K562 (cell line): ENCODE data around the gene GMPR. TPM values are rescaled to one million over a fixed set of nuclear protein-coding genes. Genes with fewer than 3 reads are reported as not detected.

Experiments
- ATAC-seq: fragments of 200-7000 bp; cut with Tn5 transposase; 3 replicates; pipeline ENCODE4 v1.9.1; 2020; ENCODE audit warnings: moderate library complexity
- BruUV-seq: library from RNA; stranded (reverse); fragments of 400-500 nt; replicated peaks from 2 replicates; lab custom pipeline; 2021; lab: Mats Ljungman, UMichigan
- CTCF ChIA-PET: fragments of 300-600 bp; formaldehyde crosslinking; extraction: SDS; loops from one replicate; lab custom pipeline; 2021; ENCODE audit warnings: low intra/inter-chr PET ratio; lab: Yijun Ruan, JAX
- POLR2A ChIA-PET: fragments of 300-600, 350-650 bp; sonication (Branson Sonifier 250); formaldehyde crosslinking; extraction: SDS; loops from one replicate; lab custom pipeline; 2021; ENCODE audit warnings: antibody characterized with exemption, inconsistent platforms; lab: Yijun Ruan, JAX
- DNase-seq, 4 experiments: peaks; one replicate each; pipeline versions ENCODE4 v3.0.0 to v3.0.0-alpha.2; 2011 to 2018; ENCODE audit warnings: low spot score in 3 of 4, mixed read lengths in 3 of 4; ENCODE audit errors: extremely low read depth in 1 of 4
- FAIRE-seq: peaks from 2 replicates; lab custom pipeline; 2011; peaks lifted over from hg19 to GRCh38; lab: Jason Lieb, UNC
- H2AFZ ChIP-seq: 2 replicates; pipeline ENCODE4 v1.6.0; 2011; ENCODE audit warnings: low read depth, low read length, control low read depth, inconsistent platforms
- H3K27ac ChIP-seq: fragments of 200-600 bp; 3 replicates; pipeline ENCODE4 v1.8.0; 2011; ENCODE audit warnings: low read depth, mild to moderate bottlenecking, control low read depth, inconsistent platforms, low read length, moderate library complexity, mixed read lengths; ENCODE audit errors: extremely low read depth
- H3K27me3 ChIP-seq, 2 experiments: fragments of 300-600 bp in 1 of 2; 2 replicates in 1 of 2; 3 replicates in 1 of 2; pipeline versions ENCODE4 v1.6.0 to v1.8.0; 2011; ENCODE audit warnings: inconsistent platforms in 2 of 2, low read length in 2 of 2, mild to moderate bottlenecking in 1 of 2, mixed read lengths in 1 of 2, moderate library complexity in 1 of 2; ENCODE audit not compliant: control insufficient read depth in 2 of 2, insufficient read depth in 2 of 2
- H3K36me3 ChIP-seq: fragments of 300-600 bp; 3 replicates; pipeline ENCODE4 v1.8.0; 2011; ENCODE audit warnings: mild to moderate bottlenecking, low read length, inconsistent platforms; ENCODE audit not compliant: control insufficient read depth, insufficient read depth
- H3K4me1 ChIP-seq, 2 experiments: fragments of 200-600 bp in 1 of 2; replicated peaks in 1 of 2; 2 replicates in 1 of 2; 3 replicates in 1 of 2; pipeline versions ENCODE4 v1.5.1 to v1.8.0; 2011; ENCODE audit warnings: inconsistent platforms in 2 of 2, low read length in 2 of 2, mild to moderate bottlenecking in 1 of 2, mixed read lengths in 1 of 2, moderate library complexity in 1 of 2; ENCODE audit not compliant: control insufficient read depth in 2 of 2, insufficient read depth in 2 of 2
- H3K4me2 ChIP-seq: 2 replicates; pipeline ENCODE4 v1.6.1; 2011; ENCODE audit warnings: low read length, control low read depth, inconsistent platforms, mixed read lengths; ENCODE audit not compliant: insufficient read depth
- H3K4me3 ChIP-seq: fragments of 200-600 bp; sonication (generic), shearing (Covaris generic); 2 replicates; pipeline ENCODE4 v1.5.1; 2016; ENCODE audit warnings: control low read depth, inconsistent platforms
- H3K79me2 ChIP-seq: fragments of 200-600 bp; 3 replicates; pipeline ENCODE4 v1.8.0; 2011; ENCODE audit warnings: low read length, inconsistent platforms; ENCODE audit not compliant: control insufficient read depth, insufficient read depth
- H3K9ac ChIP-seq, 2 experiments: 2 replicates each; pipeline versions ENCODE4 v1.6.0 to v1.6.1; 2011; ENCODE audit warnings: low read depth in 2 of 2, low read length in 2 of 2, control low read depth in 1 of 2, inconsistent platforms in 1 of 2, mild to moderate bottlenecking in 1 of 2, mixed read lengths in 1 of 2; ENCODE audit not compliant: insufficient read depth in 1 of 2
- H3K9me1 ChIP-seq: one replicate; pipeline ENCODE4 v1.6.0; 2011; ENCODE audit warnings: inconsistent platforms, mild to moderate bottlenecking, low read length, moderate library complexity; ENCODE audit not compliant: control insufficient read depth, insufficient read depth
- H3K9me3 ChIP-seq: replicated peaks from 2 replicates; pipeline ENCODE4 v1.5.1; 2011; ENCODE audit warnings: low read depth, low read length, inconsistent platforms; ENCODE audit not compliant: control insufficient read depth, insufficient read depth
- H4K20me1 ChIP-seq: replicated peaks from 2 replicates; pipeline ENCODE4 v1.6.1; 2011; ENCODE audit warnings: low read length, inconsistent platforms, mixed read lengths; ENCODE audit not compliant: control insufficient read depth, insufficient read depth
- BCOR ChIP-seq: fragments of 450-650 bp; IDR thresholded peaks from 2 replicates; pipeline ENCODE4 v1.6.1; 2016
- BHLHE40 ChIP-seq: IDR thresholded peaks from 2 replicates; pipeline ENCODE4 v1.6.1; 2011; ENCODE audit warnings: low read length, improper control_type of control experiment
- BMI1 ChIP-seq: fragments of 150-350 bp; IDR thresholded peaks from 2 replicates; pipeline ENCODE4 v1.6.1; 2014; ENCODE audit warnings: low read length
- BRD4 ChIP-seq: fragments of 200-600 bp; sonication (generic); IDR thresholded peaks from 2 replicates; pipeline ENCODE4 v1.6.1; 2017; ENCODE audit warnings: inconsistent platforms
- ETS1 ChIP-seq: conservative IDR thresholded peaks from 2 replicates; pipeline ENCODE4 v1.6.1; 2011; ENCODE audit warnings: low read depth, mild to moderate bottlenecking, low read length; ENCODE audit not compliant: control insufficient read depth
- HLTF ChIP-seq: fragments of 450-650 bp; IDR thresholded peaks from 2 replicates; pipeline ENCODE4 v1.6.1; 2016
- HMBOX1 ChIP-seq: sonication (generic); IDR thresholded peaks from 2 replicates; pipeline ENCODE4 v1.6.1; 2016
- HOXB6 ChIP-seq: fragments of 250-450 bp; sonication (Bioruptor Pico); IDR thresholded peaks from 2 replicates; pipeline ENCODE4 v1.5.1; 2022; ENCODE audit warnings: mild to moderate bottlenecking, borderline replicate concordance
- NBN ChIP-seq: fragments of 450-650 bp; IDR thresholded peaks from 2 replicates; pipeline ENCODE4 v1.6.1; 2016; ENCODE audit warnings: low read depth, mild to moderate bottlenecking
- NFATC3 ChIP-seq: fragments of 450-650 bp; IDR thresholded peaks from 2 replicates; pipeline ENCODE4 v1.6.1; 2017; ENCODE audit warnings: mild to moderate bottlenecking
- RBM39 ChIP-seq: fragments of 200-400 bp; formaldehyde crosslinking; optimal IDR thresholded peaks from 2 replicates; pipeline ENCODE3; 2018; ENCODE audit warnings: low read depth, low read length
- TCF15 ChIP-seq: fragments of 250-450 bp; sonication (Bioruptor Pico); IDR thresholded peaks from 2 replicates; pipeline ENCODE4 v1.8.0; 2022; ENCODE audit warnings: moderate library complexity, mild to moderate bottlenecking, inconsistent platforms
- TGIF2 ChIP-seq: sonication (generic); formaldehyde crosslinking; IDR thresholded peaks from 2 replicates; pipeline ENCODE4 v1.8.1; 2022; ENCODE audit warnings: mild to moderate bottlenecking, missing genetic modification reagents, moderate library complexity
- YY1 ChIP-seq, 3 experiments: IDR thresholded peaks; 2 replicates each; pipeline ENCODE4 v1.6.1; 2011; ENCODE audit warnings: low read length in 2 of 3, mild to moderate bottlenecking in 2 of 3, moderate library complexity in 2 of 3, borderline replicate concordance in 1 of 3, control low read depth in 1 of 3, low read depth in 1 of 3; ENCODE audit not compliant: insufficient read depth in 3 of 3, insufficient replicate concordance in 2 of 3, control insufficient read depth in 1 of 3, insufficient read length in 1 of 3; ENCODE audit errors: extremely low read depth in 1 of 3
- ZKSCAN1 ChIP-seq: fragments of 150-350 bp; IDR thresholded peaks from 2 replicates; pipeline ENCODE4 v1.6.1; 2016; ENCODE audit warnings: low read depth, low read length
- ZNF134 ChIP-seq: fragments of 250-450 bp; sonication (Bioruptor Pico); conservative IDR thresholded peaks from 2 replicates; pipeline ENCODE4 v1.4.0; 2020
- ZNF444 ChIP-seq: fragments of 250-450 bp; sonication (Bioruptor Pico); IDR thresholded peaks from 2 replicates; pipeline ENCODE4 v1.4.0; 2020; ENCODE audit warnings: mild to moderate bottlenecking, moderate library complexity
- ZNF445 ChIP-seq: fragments of 250-450 bp; sonication (Bioruptor Pico); IDR thresholded peaks from 2 replicates; pipeline ENCODE4 v1.4.0; 2020; ENCODE audit warnings: low read depth, mild to moderate bottlenecking, moderate library complexity
- WGBS: fragments of 100-300 bp; shearing (Covaris generic); methylation state at CpG from one replicate; pipeline ENCODE4 v1.1.6; 2016; ENCODE audit warnings: low coverage, mixed read lengths; ENCODE audit not compliant: insufficient coverage; ENCODE audit errors: missing lambda C conversion rate; 5-methylcytosine and 5-hydroxymethylcytosine counted together
- in situ Hi-C: fragments of 300-500 bp; cut with MboI; formaldehyde crosslinking; loops from 4 replicates; pipeline ENCODE4 v1.15.0; 2018; ENCODE audit warnings: inconsistent platforms, mixed read lengths
- intact Hi-C: fragments of 100-400 bp; cut with micrococcal nuclease; formaldehyde crosslinking; loops from 2 replicates; pipeline ENCODE4 v1.14.2; 2022
- polyA plus RNA-seq, 8 experiments: library from polyadenylated mRNA; depleted of rRNA in 4 of 8; stranded (reverse) in 5 of 8; unstranded in 3 of 8; fragments of >200 nt; fragmentation: Nextera tagmentation in 2 of 8; fragmentation: Illumina TruSeq in 1 of 8; extraction: Ambion mirVana in 2 of 8; extraction: Trizol in 1 of 8; gene quantifications; 2 replicates each; pipeline versions ENCODE4 v1.2.1 to v1.2.3, GENCODE V29; 2011 to 2014; ENCODE audit warnings: inconsistent platforms in 1 of 8, missing spikeins in 1 of 8
- total RNA-seq, 7 experiments: library from RNA; depleted of rRNA in 6 of 7; stranded (reverse); fragments of >200 nt in 6 of 7; fragmentation: Illumina TruSeq in 2 of 7; extraction: Trizol in 2 of 7; gene quantifications; 2 replicates each; pipeline versions ENCODE4 v1.2.1 to v1.2.3, GENCODE V29; 2011 to 2021; ENCODE audit warnings: low replicate concordance in 1 of 7
- TF ChIP-seq, protein P1 (sequence below): fragments of 450-650 bp; formaldehyde crosslinking; IDR thresholded peaks from 2 replicates; pipeline ENCODE4 v1.4.0; 2022; ENCODE audit warnings: missing genetic modification characterization

Gene GMPR
- total and polyA plus RNA-seq, 9 of the 15 experiments (the other 6 are each of a cell fraction or from before 2014, with no cell fraction given) = 34.6 to 83.7 (median 49.8) TPM

DNA sequence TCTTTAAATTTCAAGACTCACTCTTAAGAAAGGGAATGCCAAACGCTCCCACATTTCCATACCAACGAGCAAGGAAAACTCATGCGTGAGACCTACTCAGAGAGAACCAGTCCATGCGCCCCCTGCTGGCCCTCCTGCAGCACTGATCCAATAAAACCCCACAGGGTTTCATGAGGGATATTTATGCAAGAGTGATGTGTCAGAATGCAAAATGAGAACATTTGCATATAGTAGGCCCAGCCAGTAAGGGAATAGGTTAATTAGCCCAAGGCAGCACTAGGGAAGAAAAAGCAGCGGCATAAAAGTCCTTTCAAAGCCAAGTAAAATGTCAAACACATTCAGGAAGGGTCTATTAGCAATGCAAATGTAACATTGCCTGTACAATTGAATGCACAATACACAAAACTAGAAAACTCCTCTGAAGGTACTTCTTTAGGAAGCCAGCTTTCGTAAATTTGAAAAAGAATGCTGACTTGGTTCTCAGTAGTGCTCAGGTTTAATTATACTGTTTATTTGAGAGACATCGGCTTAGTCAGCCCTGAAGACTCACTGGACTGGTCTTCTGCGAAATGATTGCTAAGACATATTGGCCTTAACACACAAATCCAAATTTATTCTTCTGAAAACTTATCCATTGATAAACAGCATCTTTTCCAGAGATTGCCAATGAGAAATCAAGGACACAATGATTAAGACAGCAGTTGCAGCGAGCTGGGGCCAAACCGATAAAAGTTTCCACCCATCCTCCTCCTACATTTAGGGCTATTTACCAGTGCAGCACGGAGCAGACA is 93.2 kb downstream of the GMPR start:
- Histone ChIP-seq H3K79me2 (no peaks in the 10 kb centered on the region), H3K4me1 (peaks cover 12 to 13% of the 10 kb centered on the region in 2 experiments; a peak in 4 of 5 replicates), H3K27ac (no peak overlapping the region), H3K9ac (no peak overlapping the region; a peak in 1 of 4 replicates), H3K36me3 (no peaks in the 10 kb centered on the region), H3K9me1 (no peaks in the 10 kb centered on the region), H4K20me1 (no peaks in the 10 kb centered on the region), H3K4me2 (peak overlapping the region; percentile 72), H3K9me3 (no peaks in the 10 kb centered on the region), H3K27me3 (no peaks in the 10 kb centered on the region; a peak in 1 of 5 replicates), H2AFZ (peak overlapping the region; percentile 43; the same call in 1 of the 2 replicates), H3K4me3 (no peak overlapping the region)
- ATAC-seq (peak; percentile 91), FAIRE-seq (peak; percentile 96), DNase-seq (peak; percentile 86)
- 10% methylated on average over 11 of the region's 11 CpGs for WGBS
- intact Hi-C loops (loop anchor here (1.0 to 5.0 kb wide), 8 partner anchors 15 to 756 kb away; partner anchors contain the start of gene ATXN1), in situ Hi-C loops (loop anchor here (5.0 kb wide), 2 partner anchors 71 to 436 kb away; no protein-coding TSS in a partner anchor)
- no TSS peak for BruUV-seq
- ChIA-PET POLR2A (interaction anchor here (0.6 kb wide), 1 partner anchor 38 kb away, joined by 3 read pairs; no protein-coding TSS in a partner anchor), CTCF (interaction anchor here (0.6 to 3.7 kb wide), 6 partner anchors 13 to 633 kb away, joined by 3 to 68 read pairs (median 3); no protein-coding TSS in a partner anchor)
- TF ChIP-seq, protein P1, sequence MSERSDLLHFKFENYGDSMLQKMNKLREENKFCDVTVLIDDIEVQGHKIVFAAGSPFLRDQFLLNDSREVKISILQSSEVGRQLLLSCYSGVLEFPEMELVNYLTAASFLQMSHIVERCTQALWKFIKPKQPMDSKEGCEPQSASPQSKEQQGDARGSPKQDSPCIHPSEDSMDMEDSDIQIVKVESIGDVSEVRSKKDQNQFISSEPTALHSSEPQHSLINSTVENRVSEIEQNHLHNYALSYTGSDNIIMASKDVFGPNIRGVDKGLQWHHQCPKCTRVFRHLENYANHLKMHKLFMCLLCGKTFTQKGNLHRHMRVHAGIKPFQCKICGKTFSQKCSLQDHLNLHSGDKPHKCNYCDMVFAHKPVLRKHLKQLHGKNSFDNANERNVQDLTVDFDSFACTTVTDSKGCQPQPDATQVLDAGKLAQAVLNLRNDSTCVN = no peak
- TF ChIP-seq HMBOX1 (peak; percentile 4; the same call in 1 of the 2 replicates), BHLHE40 (0 out of 2 replicates have a peak, but pooled peaks have one; percentile 13), ZNF134 (CRISPR knock-in tag) (no peak), BRD4 (no peak), TCF15 (no peak), HLTF (no peak), NFATC3 (0 out of 2 replicates have a peak, but pooled peaks have one; percentile 42), ETS1 (no peak), RBM39 (no peak), ZNF444 (CRISPR knock-in tag) (no peak), TGIF2 (CRISPR knock-in tag) (no peak), YY1 (IDR thresholded peaks at IDR 0.05; ENCODE audit: borderline replicate concordance in 1 of 3, control insufficient read depth in 1 of 3, extremely low read depth in 1 of 3, insufficient read depth in 3 of 3, insufficient read length in 1 of 3, insufficient replicate concordance in 2 of 3, low read depth in 1 of 3, low read length in 2 of 3) (no peak), HOXB6 (CRISPR knock-in tag) (no peak), BMI1 (no peak), ZKSCAN1 (peak; percentile 79), BCOR (no peak), NBN (no peak), ZNF445 (CRISPR knock-in tag) (no peak)
